ENCODE data around the gene HIVEP1. TPM values are rescaled to one million over a fixed set of nuclear protein-coding genes. Genes with fewer than 3 reads are reported as not detected.

HIVEP1 gene
- total RNA-seq: 15.2 TPM

DNA sequence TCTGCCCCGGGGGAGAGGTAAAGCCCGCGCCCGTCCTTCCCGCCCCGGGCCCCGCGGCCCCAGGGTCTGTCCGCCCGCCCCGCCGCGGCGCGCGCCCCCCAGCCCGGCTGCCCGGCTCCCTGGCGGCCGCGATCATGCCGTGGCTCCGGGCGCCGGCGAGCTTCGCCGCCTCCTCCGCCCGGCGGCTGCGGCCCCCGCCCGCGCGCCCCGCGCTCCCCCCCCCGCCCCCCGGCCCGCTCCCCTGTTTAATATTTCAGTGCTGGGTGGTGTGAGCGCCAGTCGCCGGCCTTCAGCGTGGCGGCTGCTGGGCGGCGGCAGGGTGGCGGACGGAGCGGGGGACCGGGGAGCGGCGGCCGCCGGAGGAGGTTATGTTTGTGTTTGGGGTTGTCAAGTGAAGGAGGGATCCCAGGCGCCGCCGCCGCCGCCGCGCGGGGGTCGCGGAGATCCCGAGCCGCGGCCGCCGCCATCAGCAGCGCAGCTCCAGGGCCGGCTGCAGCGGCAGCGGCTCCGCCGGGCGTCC lies at the start of gene HIVEP1:
Gene HIVEP1 (plus strand): TSS at position 275 of the 520 bp plus-strand sequence. CDS start 3,317 bp downstream, outside the sequence.
- DNase-seq (ENCODE audit: low spot score): no peak

DNA sequence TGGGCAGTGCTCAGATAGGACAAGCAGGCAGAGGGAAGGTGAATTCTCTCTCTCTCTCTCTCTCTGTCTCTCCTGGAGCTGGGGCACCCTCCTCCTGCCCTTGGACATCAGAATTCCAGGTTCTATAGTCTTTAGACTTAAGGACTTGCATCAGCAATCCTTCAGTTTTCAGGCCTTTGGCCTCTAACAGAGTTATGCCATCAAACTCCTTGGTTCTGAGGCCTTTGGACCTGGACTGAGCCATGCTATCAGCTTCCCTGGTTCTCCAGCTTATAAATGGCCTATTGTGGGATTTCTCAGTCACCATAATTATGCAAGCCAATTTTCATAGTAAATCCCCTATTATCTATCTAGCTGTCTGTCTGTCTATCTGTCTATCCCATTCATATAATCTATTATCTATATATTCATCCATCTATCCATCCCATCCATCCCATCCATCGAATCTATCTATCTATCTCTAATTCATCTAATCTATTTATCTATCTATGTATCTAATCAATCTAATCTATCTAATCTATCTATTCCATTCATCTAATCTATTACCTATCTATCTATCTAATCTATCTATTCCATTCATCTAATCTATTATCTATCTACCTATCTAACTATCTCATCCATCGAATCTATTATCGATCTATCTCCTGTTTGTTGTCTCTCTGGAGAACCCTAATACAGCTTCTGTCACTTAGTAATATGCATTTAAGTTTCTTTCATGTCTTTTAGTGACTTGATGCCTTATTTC lies 48.2 kb upstream of the HIVEP1 start:
- no peak for DNase-seq (ENCODE audit: low spot score)

DNA sequence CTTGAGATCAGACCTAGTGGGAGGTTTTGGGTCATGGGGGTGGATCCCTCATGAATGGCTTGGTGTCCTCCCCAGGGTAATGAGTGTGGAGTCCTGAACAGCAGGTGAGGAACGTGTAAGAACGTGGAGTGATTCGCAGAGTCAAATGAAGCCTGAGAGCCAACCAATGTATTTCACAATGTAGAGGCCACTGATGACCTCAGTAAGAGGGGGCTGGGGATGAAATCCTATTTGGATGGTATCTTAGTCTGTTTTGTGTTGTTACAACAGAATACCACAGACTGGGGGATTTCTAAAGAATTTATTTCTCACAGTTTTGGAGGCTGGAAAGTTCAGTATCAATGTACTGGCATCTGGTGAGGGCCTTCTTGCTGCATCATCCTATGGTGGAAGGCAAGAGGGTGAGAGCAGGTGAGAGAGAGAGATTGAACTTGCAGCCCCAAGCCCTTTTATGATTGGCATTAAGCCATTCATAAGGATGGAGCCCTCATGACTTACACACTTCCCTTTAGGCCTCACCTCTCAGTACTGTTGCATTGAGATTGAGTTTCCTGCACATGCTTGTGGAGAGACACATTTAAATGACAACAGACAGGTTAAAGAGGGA lies 47.3 kb upstream of the HIVEP1 start:
- no peak for DNase-seq (ENCODE audit: low spot score)

DNA sequence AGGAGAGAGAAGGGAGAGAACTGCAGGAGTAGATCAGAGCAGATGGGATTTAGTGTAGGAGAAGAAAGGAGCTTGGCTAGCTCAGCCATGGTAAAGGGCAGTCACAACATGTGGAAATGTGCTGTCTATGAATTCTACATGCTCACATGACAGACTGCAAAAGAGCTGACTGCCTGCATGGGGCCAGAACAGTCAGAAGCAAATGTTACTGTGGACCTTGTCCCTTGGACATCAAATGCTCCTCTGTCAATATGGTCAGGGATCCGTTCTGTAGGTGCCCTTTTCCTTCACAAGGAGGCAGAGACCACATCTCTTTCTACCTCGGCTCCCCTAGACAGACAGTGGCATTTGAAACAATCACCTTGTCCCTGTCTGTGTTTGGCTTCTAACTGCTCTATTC lies 46.6 kb upstream of the HIVEP1 start:
- no peak for DNase-seq (ENCODE audit: low spot score)

DNA sequence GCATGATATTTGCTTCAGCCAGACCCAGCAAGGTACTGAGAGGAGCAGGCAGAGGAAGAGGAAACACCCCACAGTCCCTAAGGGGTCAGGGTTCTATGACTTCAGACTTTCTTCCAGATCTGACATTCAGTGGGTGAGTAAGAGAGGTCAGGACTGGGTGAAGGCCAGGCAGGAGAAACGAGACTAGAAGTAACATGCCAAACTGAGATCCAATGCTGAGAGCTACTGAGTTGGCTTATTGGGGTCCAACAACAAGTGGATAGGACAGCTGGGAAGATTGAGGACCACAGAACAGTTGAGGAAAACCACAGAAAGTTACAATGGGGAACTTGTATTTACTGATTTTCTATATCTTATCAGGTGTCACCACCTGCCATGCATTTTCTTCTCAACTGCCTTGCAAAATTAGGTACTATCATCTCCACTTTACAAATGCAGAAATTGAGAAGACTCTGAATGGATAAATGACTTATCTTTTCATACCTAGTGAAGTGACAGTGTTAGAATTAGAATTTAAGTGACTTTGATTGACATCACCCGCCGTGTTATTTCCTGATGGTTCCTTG lies 43.8 kb upstream of the HIVEP1 start:
- DNase-seq (ENCODE audit: low spot score): no peak

DNA sequence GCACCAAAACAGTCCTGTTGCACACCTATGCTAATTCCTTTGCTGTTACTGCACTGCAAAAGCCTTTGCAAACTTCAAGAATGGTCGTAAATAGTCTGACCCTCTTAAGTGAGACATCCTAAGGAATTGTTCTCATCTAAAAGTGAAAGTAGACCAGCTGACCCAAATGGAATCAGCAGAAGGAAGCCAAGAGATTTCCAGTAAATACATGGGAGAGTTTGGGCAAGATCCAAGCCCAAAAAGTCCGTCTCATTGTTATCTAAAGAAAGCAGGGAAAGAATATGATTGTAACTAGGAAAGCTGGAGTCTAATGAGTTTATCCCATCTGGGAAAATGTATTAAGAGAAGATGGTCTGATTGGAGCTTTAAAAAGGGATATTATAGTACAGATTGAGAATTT lies 43.0 kb upstream of the HIVEP1 start:
- no peak for DNase-seq (ENCODE audit: low spot score)

DNA sequence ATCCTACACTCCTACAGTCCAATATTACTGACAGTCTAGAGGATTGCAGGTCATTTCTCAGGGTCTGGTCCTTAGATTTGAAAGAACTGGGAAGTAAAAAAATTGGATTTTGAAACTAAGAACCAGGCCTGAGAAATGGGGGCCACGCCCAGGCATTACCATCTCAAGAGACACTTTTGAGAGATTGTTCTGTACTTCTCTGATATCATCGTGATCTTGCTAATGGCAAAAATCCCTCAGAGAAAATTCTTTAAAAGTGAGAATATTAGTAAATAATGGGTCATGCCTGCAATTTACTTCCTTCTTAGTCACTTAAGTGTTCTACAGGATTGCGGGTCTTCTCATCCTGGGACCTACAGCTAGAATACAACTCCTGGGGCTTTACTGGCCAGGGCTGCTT lies 42.0 kb upstream of the HIVEP1 start:
- no peak for DNase-seq (ENCODE audit: low spot score)

DNA sequence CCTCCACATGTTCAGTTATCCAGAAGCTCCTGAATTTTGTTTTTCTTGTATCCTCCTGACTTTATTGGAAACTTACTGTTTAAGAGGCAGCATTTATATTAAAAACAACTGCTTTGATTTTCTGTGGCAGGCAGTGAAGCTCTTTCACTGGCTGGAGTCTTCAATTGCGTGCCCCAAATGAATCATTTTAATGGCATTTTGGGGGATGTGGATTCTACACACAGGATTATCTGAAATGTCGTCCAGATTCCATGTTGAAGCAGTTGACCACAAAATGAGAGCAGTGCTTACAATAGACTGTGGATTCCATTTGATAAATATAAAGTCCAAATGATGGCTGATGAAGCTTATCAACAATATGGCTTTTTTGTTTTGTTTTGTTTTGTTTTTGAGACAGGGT lies 41.0 kb upstream of the HIVEP1 start:
- DNase-seq (ENCODE audit: low spot score): no peak

DNA sequence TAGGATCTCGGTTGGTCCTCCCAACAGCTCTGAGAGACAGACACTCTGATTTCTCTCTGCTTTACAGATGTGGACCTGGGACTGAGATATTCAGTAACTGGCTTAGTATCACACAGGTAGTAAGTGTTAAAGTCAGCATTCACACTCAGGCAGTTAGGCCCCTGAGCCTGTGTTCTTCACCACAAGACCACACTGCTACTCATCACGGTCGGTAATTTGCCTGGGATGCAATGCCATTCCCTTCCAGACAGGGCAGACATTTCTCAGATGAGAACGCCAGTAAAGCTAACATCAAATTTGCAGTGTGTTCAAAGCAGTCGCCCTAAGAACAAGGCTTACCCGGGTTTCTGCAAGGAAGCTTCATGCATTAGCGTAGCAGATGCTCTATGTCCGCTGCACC lies 39.8 kb upstream of the HIVEP1 start:
- no peak for DNase-seq (ENCODE audit: low spot score)

DNA sequence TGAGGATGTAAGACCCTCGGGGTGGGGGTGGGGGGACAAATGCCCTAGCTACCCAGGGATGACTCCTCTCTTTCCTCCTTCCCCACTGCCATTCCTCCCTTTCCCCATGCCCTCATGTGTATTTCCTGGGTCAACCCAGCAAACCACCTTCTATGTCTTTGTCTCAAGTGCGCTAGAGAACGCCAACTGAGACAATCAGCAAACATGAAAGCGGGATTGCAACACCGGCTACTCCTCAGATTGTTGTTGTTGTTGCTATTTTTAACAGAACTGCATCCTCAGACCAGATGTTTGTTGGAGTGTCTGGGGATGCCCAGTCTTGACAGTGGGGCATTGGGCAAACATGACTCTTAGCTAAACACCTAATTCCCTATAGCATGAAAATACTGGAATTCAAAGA lies 39.3 kb upstream of the HIVEP1 start:
- DNase-seq (ENCODE audit: low spot score): no peak

DNA sequence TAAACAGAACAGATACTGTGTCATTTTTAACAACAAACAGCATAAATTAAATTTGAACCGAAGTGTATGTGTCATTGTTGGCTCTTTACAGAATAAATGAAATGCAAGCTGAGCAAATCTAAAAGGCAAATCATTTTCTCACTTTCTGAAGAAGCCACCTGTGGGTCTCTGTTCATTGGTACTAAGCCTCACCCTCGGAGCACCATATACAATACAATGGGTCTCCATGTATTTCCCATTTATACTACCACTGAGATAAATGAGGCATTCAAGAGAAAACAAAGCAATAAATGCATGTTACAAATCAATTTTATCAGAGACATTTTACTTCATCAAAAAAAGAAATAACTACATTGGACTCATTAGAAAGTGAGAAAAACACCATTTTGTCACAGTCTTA lies 38.9 kb upstream of the HIVEP1 start:
- DNase-seq (ENCODE audit: low spot score): no peak

DNA sequence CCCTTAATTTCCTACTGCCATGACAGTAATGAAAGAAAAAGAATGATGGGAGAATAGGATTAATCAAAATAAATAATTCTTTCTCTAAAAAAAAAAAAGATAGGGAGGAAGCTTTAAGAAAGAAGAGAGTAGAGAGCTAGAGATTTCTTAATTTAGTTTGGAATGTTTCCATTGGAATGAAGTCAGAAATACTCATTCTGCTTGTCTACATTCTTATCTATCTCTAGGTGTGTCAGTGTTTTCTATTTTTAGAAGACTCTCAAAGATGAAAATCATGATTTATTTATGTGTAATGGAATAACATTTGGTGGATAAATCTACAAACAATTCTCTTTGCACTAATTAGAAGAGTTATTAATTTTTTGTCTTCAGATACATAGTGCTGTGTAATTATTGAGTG lies 38.0 kb upstream of the HIVEP1 start:
- DNase-seq (ENCODE audit: low spot score): no peak

DNA sequence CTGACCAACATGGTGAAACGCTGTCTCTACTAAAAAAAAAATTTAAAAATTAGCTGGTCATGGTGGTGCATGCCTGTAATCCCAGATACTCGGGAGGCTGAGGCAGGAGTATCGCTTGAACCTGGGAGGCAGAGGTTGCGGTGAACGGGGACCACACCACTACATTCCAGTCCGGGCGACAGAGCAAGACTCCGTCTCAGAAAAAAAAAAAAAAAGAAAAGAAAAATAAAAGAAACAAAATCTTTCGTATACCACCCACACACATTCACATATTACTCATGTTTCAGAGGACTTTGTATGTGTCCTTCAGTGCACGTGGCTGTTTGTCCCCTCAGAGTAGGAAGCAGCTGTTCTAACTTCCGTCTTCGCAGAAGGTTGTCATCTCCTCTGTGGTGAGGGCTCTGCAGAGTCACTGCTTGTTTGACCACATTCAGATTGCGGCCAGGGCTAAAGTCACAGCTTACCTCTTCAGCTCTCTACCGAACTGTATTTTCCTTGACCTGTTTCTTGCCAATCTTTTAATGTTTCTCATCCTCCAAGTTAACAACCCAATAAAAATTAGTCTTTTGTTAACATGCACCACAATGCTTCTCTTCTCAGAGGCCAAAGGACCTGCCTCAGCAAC lies 36.6 kb upstream of the HIVEP1 start:
- peak; percentile 24 for DNase-seq (ENCODE audit: low spot score)

DNA sequence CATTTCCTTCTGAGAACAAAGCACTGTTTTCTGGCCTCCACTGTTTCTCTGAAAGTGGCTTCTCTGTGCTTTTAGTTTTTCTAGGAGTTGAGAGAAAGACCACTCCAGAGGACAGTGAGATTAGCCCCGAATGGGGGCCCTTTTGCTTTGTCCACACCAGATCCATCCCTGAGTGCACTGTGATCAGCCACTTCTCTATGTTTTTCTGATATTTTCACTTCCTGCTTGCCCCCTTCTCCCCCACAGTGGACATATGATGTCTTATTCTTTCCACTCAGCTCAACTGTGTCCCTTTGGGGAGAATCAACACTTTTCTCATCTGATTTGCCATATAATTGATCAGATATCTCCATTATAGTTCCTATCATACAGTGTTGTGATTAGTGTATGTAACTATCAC lies 35.6 kb upstream of the HIVEP1 start:
- DNase-seq (ENCODE audit: low spot score): no peak

DNA sequence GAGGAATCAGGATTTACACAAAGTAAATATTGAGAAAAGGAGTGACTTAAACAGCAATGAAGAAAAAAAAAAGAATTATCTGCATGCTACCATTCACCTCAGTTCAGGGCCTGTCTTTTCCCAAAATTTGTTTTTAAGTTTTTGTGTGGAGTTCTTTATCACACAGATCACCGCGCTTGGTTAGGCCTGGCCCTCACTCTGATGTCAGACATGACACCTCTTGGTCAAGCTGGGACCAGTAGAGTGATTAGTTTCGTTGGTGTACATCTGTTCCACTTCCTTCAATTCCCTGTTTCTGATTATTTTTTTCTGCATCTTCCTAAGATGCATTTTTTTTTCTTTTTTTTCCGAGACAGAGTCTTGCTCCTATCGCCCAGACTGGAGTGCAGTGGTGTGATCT lies 34.9 kb upstream of the HIVEP1 start:
- no peak for DNase-seq (ENCODE audit: low spot score)

DNA sequence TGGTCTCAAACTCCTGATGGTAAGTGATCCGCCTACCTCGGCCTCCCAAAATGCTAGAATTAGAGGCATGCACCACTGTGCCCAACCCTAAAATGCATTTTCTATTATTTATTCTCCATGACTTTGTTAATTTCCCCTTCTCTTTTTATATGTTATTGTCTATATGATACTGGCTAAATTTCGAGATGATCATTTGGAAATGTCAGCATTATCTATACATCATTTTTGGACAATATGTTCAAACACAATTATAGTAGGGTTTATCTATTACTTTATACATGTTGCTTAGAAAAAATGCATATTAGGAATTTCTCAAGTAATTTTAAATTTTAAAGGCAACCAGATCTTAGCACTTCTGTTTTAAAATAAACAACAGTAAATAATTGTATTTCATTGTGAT lies 34.4 kb upstream of the HIVEP1 start:
- no peak for DNase-seq (ENCODE audit: low spot score)

DNA sequence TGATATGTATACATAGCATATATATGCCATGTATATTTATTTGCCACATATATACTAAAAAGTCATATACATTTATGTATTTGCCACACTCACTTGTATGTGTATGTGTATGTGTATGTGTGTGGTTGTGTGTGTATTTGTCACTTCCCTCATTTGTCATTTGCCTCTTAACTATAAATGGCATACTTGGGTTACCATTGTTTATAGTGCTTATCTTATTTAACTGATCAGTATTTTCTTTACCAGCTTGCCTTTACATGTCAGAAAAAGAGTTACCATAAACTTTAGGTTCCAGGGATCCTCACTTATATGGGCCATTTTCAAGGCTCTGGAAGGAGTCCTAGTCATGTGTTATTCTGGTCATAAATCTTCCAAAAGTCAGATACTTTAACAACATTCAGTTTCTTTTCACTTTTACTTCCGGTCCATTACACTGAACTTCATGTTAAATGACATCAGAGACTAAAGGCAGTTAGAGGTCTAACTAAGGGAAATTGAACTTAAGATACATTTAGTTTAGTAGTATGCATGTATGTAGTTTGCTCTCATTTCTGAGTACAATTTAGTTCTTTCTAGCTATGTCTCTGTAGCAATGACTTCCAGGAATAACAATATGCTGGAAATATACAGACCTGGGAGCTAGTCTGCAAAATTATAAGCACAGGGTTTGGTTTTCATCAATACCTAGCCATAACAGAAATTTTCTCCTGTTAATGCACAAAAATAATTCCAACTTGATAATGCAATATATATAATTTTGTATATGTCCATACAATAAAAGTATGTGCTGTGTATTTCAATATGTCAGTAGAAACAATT lies 33.7 kb upstream of the HIVEP1 start:
- DNase-seq (ENCODE audit: low spot score): no peak

DNA sequence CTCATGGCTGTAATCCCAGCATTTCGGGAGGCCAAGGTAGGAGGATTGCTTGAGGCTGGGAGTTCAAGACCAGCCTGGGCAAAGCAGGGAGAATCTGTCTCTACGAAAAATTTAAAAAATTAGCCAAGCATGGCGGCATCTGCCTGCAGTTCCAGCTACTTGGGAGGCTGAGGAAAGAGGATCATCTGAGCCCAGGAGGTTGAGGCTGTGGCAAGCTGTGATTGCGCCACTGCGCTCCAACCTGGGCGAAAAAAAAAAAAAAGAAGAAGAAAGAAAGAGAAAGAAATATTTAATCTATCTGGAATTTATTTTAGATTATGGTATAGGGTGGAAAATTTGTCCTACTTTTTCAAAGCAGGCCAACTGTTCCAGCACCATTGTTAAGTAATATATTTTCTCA lies 32.2 kb upstream of the HIVEP1 start:
- no peak for DNase-seq (ENCODE audit: low spot score)

DNA sequence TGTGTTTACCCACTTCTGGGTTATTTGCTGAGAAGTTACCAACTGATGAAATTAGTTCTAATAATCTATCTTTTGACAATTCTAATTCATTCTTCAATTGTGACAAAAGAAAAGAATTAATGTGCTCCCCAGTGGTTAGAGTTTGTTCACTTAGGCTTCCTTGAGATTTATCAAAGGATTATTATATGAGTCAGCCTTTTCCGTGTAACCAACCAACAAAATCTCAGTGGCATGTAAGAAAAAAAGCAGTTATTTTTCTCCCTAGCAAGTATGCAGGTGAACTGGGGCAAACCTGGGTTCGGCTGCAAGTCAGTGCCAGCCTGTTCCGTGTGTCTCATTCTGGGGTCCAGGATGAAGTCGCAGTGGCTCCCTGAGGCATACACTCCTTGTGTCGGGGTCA lies 28.8 kb upstream of the HIVEP1 start:
- no peak for DNase-seq (ENCODE audit: low spot score)

DNA sequence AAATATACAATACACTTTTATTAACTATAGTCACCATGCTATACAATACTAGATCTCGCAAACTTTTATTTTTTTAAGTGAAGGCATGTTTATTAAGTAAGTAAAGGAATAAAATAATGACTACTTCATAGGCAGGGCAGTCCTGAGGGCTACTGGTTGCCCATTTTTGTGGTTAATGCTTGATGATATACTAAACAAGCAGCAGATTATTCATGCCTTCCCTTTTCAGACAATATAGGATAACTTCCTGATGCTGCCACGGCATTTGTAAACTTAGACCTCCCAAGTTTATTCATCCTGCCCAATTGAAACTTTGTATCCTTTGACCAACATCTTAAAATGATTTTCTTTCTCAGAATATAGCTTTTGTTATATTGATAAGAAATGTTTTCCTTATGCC lies 24.7 kb upstream of the HIVEP1 start:
- DNase-seq (ENCODE audit: low spot score): no peak

DNA sequence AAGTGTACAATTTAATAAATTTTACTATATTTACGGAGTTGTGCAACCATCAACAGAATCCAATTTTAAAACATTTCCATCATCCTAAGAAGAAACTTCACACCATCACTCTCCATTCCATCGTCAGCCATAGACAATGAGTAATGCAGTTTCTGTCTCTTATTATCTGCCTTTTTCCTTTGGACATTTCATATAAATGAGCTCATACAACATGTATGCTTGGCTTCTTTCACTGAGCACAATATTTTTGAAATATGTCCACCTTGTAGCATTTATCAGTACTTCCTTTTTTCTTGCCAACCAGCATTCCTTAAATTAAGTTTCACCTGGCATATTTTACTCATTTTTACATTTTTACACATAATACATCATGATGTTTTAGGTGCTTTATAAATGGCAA lies 22.7 kb upstream of the HIVEP1 start:
- no peak for DNase-seq (ENCODE audit: low spot score)

DNA sequence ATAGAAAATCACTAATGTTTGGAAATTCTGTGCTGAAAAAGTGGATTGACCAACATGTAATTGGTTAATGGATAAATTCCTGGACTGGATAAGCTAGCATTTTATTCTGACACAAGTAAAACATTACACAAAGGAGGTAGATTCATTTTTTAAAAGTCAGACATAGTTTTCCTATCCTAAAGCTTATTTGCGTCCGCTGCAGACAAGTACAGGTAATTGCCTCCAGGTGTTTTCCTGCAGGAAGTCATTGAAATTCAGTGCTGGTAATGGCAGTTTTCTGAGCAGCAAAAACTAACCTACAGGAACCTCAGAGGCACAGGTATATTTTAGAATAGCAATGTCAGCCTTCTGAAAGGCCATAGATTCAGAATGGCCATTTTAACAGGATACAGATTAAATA lies 20.0 kb upstream of the HIVEP1 start:
- no peak for DNase-seq (ENCODE audit: low spot score)
